Neural progenitor cell (in vitro differentiated cells): ENCODE results near the gene HSPG2. TPM values are rescaled to one million over a fixed set of nuclear protein-coding genes. Genes with fewer than 3 reads are reported as not detected.

ENCODE experiments used
- DNase-seq: peaks from one replicate; pipeline ENCODE4 v3.0.0-alpha.2; 2016; ENCODE audit warnings: low spot score
- H2AFZ ChIP-seq: fragments of 200-600 bp; sonication (generic); replicated peaks from 2 replicates; pipeline ENCODE4 v1.6.1; 2016; ENCODE audit warnings: antibody characterized with exemption
- H3F3A ChIP-seq: fragments of 200-600 bp; sonication (generic); 2 replicates; pipeline ENCODE4 v1.6.1; 2016; ENCODE audit warnings: antibody characterized with exemption, low read depth
- H3K27ac ChIP-seq: fragments of 200-600 bp; sonication (generic); 2 replicates; pipeline ENCODE4 v1.5.1; 2016; ENCODE audit warnings: mild to moderate bottlenecking
- H3K27me3 ChIP-seq: fragments of 200-600 bp; sonication (generic); 2 replicates; pipeline ENCODE4 v1.6.1; 2016; ENCODE audit warnings: mild to moderate bottlenecking, moderate library complexity
- H3K36me3 ChIP-seq: fragments of 200-600 bp; sonication (generic); 2 replicates; pipeline ENCODE4 v1.5.1; 2016
- H3K4me1 ChIP-seq: fragments of 200-600 bp; sonication (generic); 2 replicates; pipeline ENCODE4 v1.6.1; 2016; ENCODE audit warnings: mixed run types
- H3K4me2 ChIP-seq: fragments of 200-600 bp; sonication (generic); 2 replicates; pipeline ENCODE4 v1.6.1; 2016
- H3K4me3 ChIP-seq: fragments of 200-600 bp; sonication (generic); 2 replicates; pipeline ENCODE4 v1.5.1; 2016
- H3K79me2 ChIP-seq: fragments of 200-600 bp; sonication (generic); 2 replicates; pipeline ENCODE4 v1.6.1; 2016; ENCODE audit warnings: low read depth
- H3K9ac ChIP-seq: fragments of 200-600 bp; sonication (generic); 2 replicates; pipeline ENCODE4 v1.6.1; 2016
- H3K9me3 ChIP-seq: fragments of 200-600 bp; sonication (generic); 2 replicates; pipeline ENCODE4 v1.5.1; 2016; ENCODE audit warnings: low read depth
- H4K20me1 ChIP-seq: fragments of 200-600 bp; sonication (generic); 2 replicates; pipeline ENCODE4 v1.6.1; 2016; ENCODE audit warnings: low read depth
- H3K27ac Mint-ChIP-seq: 3 replicates; pipeline ENCODE4 v1.8.0; 2021; ENCODE audit warnings: mixed read lengths
- H3K27me3 Mint-ChIP-seq: 2 replicates; pipeline ENCODE4 v1.8.0; 2022; ENCODE audit warnings: low read depth, mild to moderate bottlenecking, inconsistent platforms, moderate library complexity, mixed read lengths; ENCODE audit not compliant: insufficient read depth
- H3K36me3 Mint-ChIP-seq: 3 replicates; pipeline ENCODE4 v1.8.0; 2021; ENCODE audit warnings: mixed read lengths
- H3K4me1 Mint-ChIP-seq: 3 replicates; pipeline ENCODE4 v1.8.0; 2021; ENCODE audit warnings: mixed read lengths
- H3K4me3 Mint-ChIP-seq: 3 replicates; pipeline ENCODE4 v1.8.0; 2021; ENCODE audit warnings: mild to moderate bottlenecking, moderate library complexity, mixed read lengths
- H3K9me3 Mint-ChIP-seq: 3 replicates; pipeline ENCODE4 v1.8.0; 2020; ENCODE audit warnings: mixed read lengths
- CTCF ChIP-seq: fragments of 200-600 bp; sonication (generic); IDR thresholded peaks from 2 replicates; pipeline ENCODE4 v1.5.1; 2017; ENCODE audit warnings: antibody characterized with exemption, mild to moderate bottlenecking
- EZH2 ChIP-seq: fragments of 200-600 bp; sonication (generic); IDR thresholded peaks from 2 replicates; pipeline ENCODE4 v1.6.1; 2017; ENCODE audit warnings: antibody characterized with exemption, mild to moderate bottlenecking, moderate library complexity
- EZH2phosphoT487 ChIP-seq: fragments of 200-600 bp; sonication (generic); IDR thresholded peaks from 2 replicates; pipeline ENCODE4 v1.6.1; 2017; ENCODE audit warnings: antibody characterized with exemption
- total RNA-seq: library from RNA; depleted of rRNA; stranded (reverse); fragments of >200 nt; gene quantifications from 2 replicates; pipeline ENCODE4 v1.2.3, GENCODE V29; 2015; ENCODE audit warnings: low replicate concordance

Gene HSPG2
- total RNA-seq, 1 donor from 2014 or later: 6.9 TPM

GRCh38 chr1:21935393-21935804 is 1.7 kb downstream of the HSPG2 start:
- H3K4me2 ChIP-seq: peak overlapping the region; percentile 99
- H3K9me3 Mint-ChIP-seq: no peaks in the 10 kb centered on the region
- H3K9me3 ChIP-seq: no peaks in the 10 kb centered on the region
- no peak for DNase-seq
- peaks cover 43% of the 10 kb centered on the region for H4K20me1 ChIP-seq
- TF ChIP-seq EZH2phosphoT487 (no peak), CTCF (no peak), EZH2 (no peak)
- H3K4me3 Mint-ChIP-seq: peak overlapping the region; percentile 83
- H3K4me1 Mint-ChIP-seq: peaks cover 73% of the 10 kb centered on the region
- H3K27ac ChIP-seq: no peak overlapping the region
- H3K79me2 ChIP-seq: peaks cover 54% of the 10 kb centered on the region
- H2AFZ ChIP-seq: no peak overlapping the region
- H3K36me3 ChIP-seq: no peaks in the 10 kb centered on the region
- peak overlapping the region; percentile 82 for H3K4me3 ChIP-seq
- H3K27ac Mint-ChIP-seq: peak overlapping the region; percentile 12
- H3K4me1 ChIP-seq: peaks cover 57% of the 10 kb centered on the region
- H3K27me3 Mint-ChIP-seq: peaks cover 3% of the 10 kb centered on the region
- H3F3A ChIP-seq: peaks cover 41% of the 10 kb centered on the region
- H3K27me3 ChIP-seq: no peaks in the 10 kb centered on the region
- H3K36me3 Mint-ChIP-seq: no peaks in the 10 kb centered on the region
- H3K9ac ChIP-seq: no peak overlapping the region

- peaks cover 9% of the 10 kb centered on the region for H3K27me3 Mint-ChIP-seq
- TF ChIP-seq EZH2phosphoT487: no peak
- TF ChIP-seq CTCF: no peak
- no peak for TF ChIP-seq EZH2
- Histone ChIP-seq H3K79me2 (peaks cover 54% of the 10 kb centered on the region), H3K9ac (no peak overlapping the region), H3K4me1 (peaks cover 48% of the 10 kb centered on the region), H3K4me2 (peak overlapping the region; percentile 53), H4K20me1 (peaks cover 43% of the 10 kb centered on the region), H3K27ac (no peak overlapping the region), H3K27me3 (no peaks in the 10 kb centered on the region), H3K9me3 (no peaks in the 10 kb centered on the region), H2AFZ (no peak overlapping the region), H3K4me3 (no peak overlapping the region), H3K36me3 (no peaks in the 10 kb centered on the region), H3F3A (peaks cover 33% of the 10 kb centered on the region)
- peaks cover 56% of the 10 kb centered on the region for H3K4me1 Mint-ChIP-seq
- peaks cover 5% of the 10 kb centered on the region for H3K36me3 Mint-ChIP-seq
- peak overlapping the region; percentile 70 for H3K4me3 Mint-ChIP-seq
- no peak for DNase-seq
- peaks cover 3% of the 10 kb centered on the region for H3K9me3 Mint-ChIP-seq
- peak overlapping the region; percentile 63 for H3K27ac Mint-ChIP-seq
These were observed 3.5 kb downstream of the HSPG2 start for GRCh38 chr1:21933397-21934248.

GRCh38 chr1:21932127-21932526 is 5.0 kb downstream of the HSPG2 start:
- peaks cover 5% of the 10 kb centered on the region for H3K36me3 Mint-ChIP-seq
- Histone ChIP-seq H3F3A (peaks cover 23% of the 10 kb centered on the region), H3K9ac (no peak overlapping the region), H3K4me3 (no peak overlapping the region), H3K4me2 (no peak overlapping the region), H3K27ac (no peak overlapping the region), H3K4me1 (peaks cover 44% of the 10 kb centered on the region), H3K36me3 (no peaks in the 10 kb centered on the region), H2AFZ (no peak overlapping the region), H3K9me3 (no peaks in the 10 kb centered on the region), H3K27me3 (no peaks in the 10 kb centered on the region), H3K79me2 (peaks cover 54% of the 10 kb centered on the region), H4K20me1 (peaks cover 54% of the 10 kb centered on the region)
- H3K27me3 Mint-ChIP-seq: peaks cover 6% of the 10 kb centered on the region
- H3K27ac Mint-ChIP-seq: no peak overlapping the region
- no peak overlapping the region for H3K4me3 Mint-ChIP-seq
- peaks cover 46% of the 10 kb centered on the region for H3K4me1 Mint-ChIP-seq
- peaks cover 3% of the 10 kb centered on the region for H3K9me3 Mint-ChIP-seq
- DNase-seq: no peak
- TF ChIP-seq EZH2phosphoT487: no peak
- no peak for TF ChIP-seq CTCF
- TF ChIP-seq EZH2: no peak
